OCI-LY1 (cell line): Measurements from ENCODE around the gene LCN15.

Experiments
- EZH2 ChIP-seq: fragments of 200-600 bp; sonication (generic), shearing (Covaris generic); IDR thresholded peaks from 2 replicates; pipeline ENCODE4 v1.8.0; 2017; ENCODE audit warnings: borderline replicate concordance, mixed run types, mild to moderate bottlenecking, antibody characterized with exemption, low read length, moderate library complexity, mixed read lengths
- TF ChIP-seq, protein P1 (sequence below): fragments of 200-600 bp; sonication (generic), shearing (Covaris generic); IDR thresholded peaks from 2 replicates; pipeline ENCODE4 v1.5.1; 2017; ENCODE audit warnings: mild to moderate bottlenecking, antibody characterized with exemption, low read length, moderate library complexity, mixed read lengths

DNA sequence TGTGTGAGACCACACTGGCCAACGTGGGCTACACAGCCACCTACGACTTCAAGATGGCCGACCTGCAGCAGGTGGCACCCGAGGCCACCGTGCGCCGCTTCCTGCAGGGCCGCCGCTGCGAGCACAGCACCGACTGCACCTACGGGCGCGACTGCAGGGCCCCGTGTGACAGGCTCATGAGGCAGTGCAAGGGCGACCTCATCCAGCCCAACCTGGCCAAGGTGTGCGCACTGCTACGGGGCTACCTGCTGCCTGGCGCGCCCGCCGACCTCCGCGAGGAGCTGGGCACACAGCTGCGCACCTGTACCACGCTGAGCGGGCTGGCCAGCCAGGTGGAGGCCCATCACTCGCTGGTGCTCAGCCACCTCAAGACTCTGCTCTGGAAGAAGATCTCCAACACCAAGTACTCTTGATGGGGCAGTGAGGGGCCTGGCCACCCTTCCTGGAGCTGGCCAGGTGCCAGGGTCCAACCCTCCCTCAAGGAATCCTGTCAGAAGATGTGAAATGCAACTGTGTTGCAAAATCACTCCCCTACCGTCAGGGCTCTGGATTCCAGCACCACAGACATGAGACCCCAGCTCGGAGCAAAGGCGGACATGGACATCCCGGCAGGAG, 40.8 kb downstream of the LCN15 start:
- TF ChIP-seq, protein P1, sequence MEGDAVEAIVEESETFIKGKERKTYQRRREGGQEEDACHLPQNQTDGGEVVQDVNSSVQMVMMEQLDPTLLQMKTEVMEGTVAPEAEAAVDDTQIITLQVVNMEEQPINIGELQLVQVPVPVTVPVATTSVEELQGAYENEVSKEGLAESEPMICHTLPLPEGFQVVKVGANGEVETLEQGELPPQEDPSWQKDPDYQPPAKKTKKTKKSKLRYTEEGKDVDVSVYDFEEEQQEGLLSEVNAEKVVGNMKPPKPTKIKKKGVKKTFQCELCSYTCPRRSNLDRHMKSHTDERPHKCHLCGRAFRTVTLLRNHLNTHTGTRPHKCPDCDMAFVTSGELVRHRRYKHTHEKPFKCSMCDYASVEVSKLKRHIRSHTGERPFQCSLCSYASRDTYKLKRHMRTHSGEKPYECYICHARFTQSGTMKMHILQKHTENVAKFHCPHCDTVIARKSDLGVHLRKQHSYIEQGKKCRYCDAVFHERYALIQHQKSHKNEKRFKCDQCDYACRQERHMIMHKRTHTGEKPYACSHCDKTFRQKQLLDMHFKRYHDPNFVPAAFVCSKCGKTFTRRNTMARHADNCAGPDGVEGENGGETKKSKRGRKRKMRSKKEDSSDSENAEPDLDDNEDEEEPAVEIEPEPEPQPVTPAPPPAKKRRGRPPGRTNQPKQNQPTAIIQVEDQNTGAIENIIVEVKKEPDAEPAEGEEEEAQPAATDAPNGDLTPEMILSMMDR: no peak
- no peak for TF ChIP-seq EZH2
